ENCODE results near the gene NUTM2B. TPM values are rescaled to one million over a fixed set of nuclear protein-coding genes. Genes with fewer than 3 reads are reported as not detected.
"Not testable (repeated sequence)": the region's sequence is repeated elsewhere in the genome, so short reads cannot be mapped to it uniquely, and the experiment has no call there.

Gene NUTM2B
- total and polyA plus RNA-seq, 2 of the 13 experiments (the other 11 are each of a cell fraction or from before 2014, with no cell fraction given) = 0.16 to 0.27 TPM

- H3K79me2 ChIP-seq (ENCODE audit: insufficient read depth, low read length); H3K4me3 ChIP-seq (replicated peaks in 1 of 3; ENCODE audit: insufficient read depth in 1 of 3, low read depth in 2 of 3, low read length in 3 of 3); H3K4me2 ChIP-seq (ENCODE audit: low read depth, low read length); H2AFZ ChIP-seq (ENCODE audit: low read length); H3K27ac ChIP-seq (ENCODE audit: extremely low read length, insufficient read depth, low read length); ATAC-seq; FAIRE-seq; H3K27me3 ChIP-seq (ENCODE audit: control insufficient read depth in 1 of 2, insufficient read depth in 2 of 2, low read length in 2 of 2); H3K9ac ChIP-seq (ENCODE audit: insufficient read depth, low read depth, low read length); CTCF ChIA-PET (ENCODE audit: low intra/inter-chr PET ratio, low total read pairs); H3K36me3 ChIP-seq (replicated peaks in 1 of 2; ENCODE audit: control insufficient read depth in 1 of 2, insufficient read depth in 2 of 2, low read length in 2 of 2); BruUV-seq (replicated peaks); POLR2A ChIA-PET; H3K4me1 ChIP-seq (ENCODE audit: insufficient read depth, low read length); H3K9me3 ChIP-seq (ENCODE audit: low read length); intact Hi-C loops (cut with micrococcal nuclease; ENCODE audit: unreplicated experiment); H4K20me1 ChIP-seq (ENCODE audit: insufficient read depth, low read length); in situ Hi-C loops (cut with HindIII; ENCODE audit: extremely low pct_ligation_motif_present, low pct_unique_long_range_greater_than_20kb); DNase-seq (ENCODE audit: low spot score): not testable (repeated sequence)
- WGBS (ENCODE audit: low lambda C conversion rate) = no CpG with 5 or more reads among the region's 3 CpGs
Measured at GRCh38 chr10:79714976-79715375, 11.9 kb downstream of the NUTM2B start.

- H3K9me3 ChIP-seq (ENCODE audit: low read length); CTCF ChIA-PET (ENCODE audit: low intra/inter-chr PET ratio, low total read pairs); H3K36me3 ChIP-seq (replicated peaks in 1 of 2; ENCODE audit: control insufficient read depth in 1 of 2, insufficient read depth in 2 of 2, low read length in 2 of 2); H3K27ac ChIP-seq (ENCODE audit: extremely low read length, insufficient read depth, low read length); in situ Hi-C loops (cut with HindIII; ENCODE audit: extremely low pct_ligation_motif_present, low pct_unique_long_range_greater_than_20kb); H3K27me3 ChIP-seq (ENCODE audit: control insufficient read depth in 1 of 2, insufficient read depth in 2 of 2, low read length in 2 of 2); H4K20me1 ChIP-seq (ENCODE audit: insufficient read depth, low read length); H3K4me3 ChIP-seq (replicated peaks in 1 of 3; ENCODE audit: insufficient read depth in 1 of 3, low read depth in 2 of 3, low read length in 3 of 3); intact Hi-C loops (cut with micrococcal nuclease; ENCODE audit: unreplicated experiment); BruUV-seq (replicated peaks); H3K79me2 ChIP-seq (ENCODE audit: insufficient read depth, low read length); POLR2A ChIA-PET; FAIRE-seq; H2AFZ ChIP-seq (ENCODE audit: low read length); H3K9ac ChIP-seq (ENCODE audit: insufficient read depth, low read depth, low read length); H3K4me1 ChIP-seq (ENCODE audit: insufficient read depth, low read length): not testable (repeated sequence)
- 41% methylated on average over 3 of the region's 4 CpGs for WGBS (ENCODE audit: low lambda C conversion rate)
- peak; percentile 98 for TF ChIP-seq RFXANK (CRISPR knock-in tag; IDR thresholded peaks at IDR 0.05)
- peak; percentile 82 for TF ChIP-seq RFX5 (IDR thresholded peaks at IDR 0.05; ENCODE audit: low read depth, low read length)
- TF ChIP-seq RFXAP (CRISPR knock-in tag; IDR thresholded peaks at IDR 0.05; ENCODE audit: borderline replicate concordance) = peak; percentile 87; the same call in 1 of the 2 replicates
- H3K4me2 ChIP-seq (ENCODE audit: low read depth, low read length) = 0 out of 2 replicates have a peak overlapping the region, but pooled peaks have one; percentile 12
- ATAC-seq = peak; percentile 84
- DNase-seq (ENCODE audit: low spot score) = peak; percentile 30
Measured at GRCh38 chr10:79716917-79717579, 14.0 kb downstream of the NUTM2B start.

- CTCF ChIA-PET (ENCODE audit: low intra/inter-chr PET ratio, low total read pairs); H3K4me2 ChIP-seq (ENCODE audit: low read depth, low read length); H3K9ac ChIP-seq (ENCODE audit: insufficient read depth, low read depth, low read length); H3K27ac ChIP-seq (ENCODE audit: extremely low read length, insufficient read depth, low read length); H4K20me1 ChIP-seq (ENCODE audit: insufficient read depth, low read length); in situ Hi-C loops (cut with HindIII; ENCODE audit: extremely low pct_ligation_motif_present, low pct_unique_long_range_greater_than_20kb); BruUV-seq (replicated peaks); intact Hi-C loops (cut with micrococcal nuclease; ENCODE audit: unreplicated experiment); H3K4me1 ChIP-seq (ENCODE audit: insufficient read depth, low read length); ATAC-seq; H3K36me3 ChIP-seq (replicated peaks in 1 of 2; ENCODE audit: control insufficient read depth in 1 of 2, insufficient read depth in 2 of 2, low read length in 2 of 2); FAIRE-seq; H2AFZ ChIP-seq (ENCODE audit: low read length); H3K4me3 ChIP-seq (replicated peaks in 1 of 3; ENCODE audit: insufficient read depth in 1 of 3, low read depth in 2 of 3, low read length in 3 of 3); DNase-seq (ENCODE audit: low spot score); POLR2A ChIA-PET; H3K27me3 ChIP-seq (ENCODE audit: control insufficient read depth in 1 of 2, insufficient read depth in 2 of 2, low read length in 2 of 2); H3K79me2 ChIP-seq (ENCODE audit: insufficient read depth, low read length); H3K9me3 ChIP-seq (ENCODE audit: low read length): not testable (repeated sequence)
- 100% methylated on average over 4 of the region's 4 CpGs for WGBS (ENCODE audit: low lambda C conversion rate)
Measured at GRCh38 chr10:79720000-79720399, 17.0 kb downstream of the NUTM2B start.

All from HepG2 (cell line).